ENCODE data around the gene GABARAP. TPM values are rescaled to one million over a fixed set of nuclear protein-coding genes. Genes with fewer than 3 reads are reported as not detected.

Gene GABARAP
- total and polyA plus RNA-seq, 2 of the 8 experiments (the other 6 are each of a cell fraction or from before 2014, with no cell fraction given), result 252 to 581 TPM

- TF ChIP-seq JUND (IDR thresholded peaks at IDR 0.05; ENCODE audit: low read length), result no peak
- no peak for TF ChIP-seq E2F6 (IDR thresholded peaks at IDR 0.05)
- no peak for TF ChIP-seq CREB1 (IDR thresholded peaks at IDR 0.05)
These were observed 23.5 kb downstream of the GABARAP start (continued) for GRCh38 chr17:7218758-7219157.
